Activated CD4-positive, alpha-beta T cell treated with anti-CD3 and anti-CD28 coated beads, Interleukin-2, amount 10 ng/mL, durations not matched to agents 24 days and 14 days (primary cell): ENCODE data around the gene MRGPRG. TPM values are rescaled to one million over a fixed set of nuclear protein-coding genes. Genes with fewer than 3 reads are reported as not detected.

Experiments used
- DNase-seq: peaks from one replicate; pipeline ENCODE4 v3.0.0; 2022
- H3K27ac Mint-ChIP-seq: one replicate; pipeline ENCODE4 v1.8.0; 2022; ENCODE audit warnings: mild to moderate bottlenecking, mixed read lengths
- H3K27me3 Mint-ChIP-seq: one replicate; pipeline ENCODE4 v1.8.0; 2022; ENCODE audit warnings: mixed read lengths
- H3K36me3 Mint-ChIP-seq: one replicate; pipeline ENCODE4 v1.8.0; 2022; ENCODE audit warnings: low read depth, mild to moderate bottlenecking, mixed read lengths
- H3K4me1 Mint-ChIP-seq: one replicate; pipeline ENCODE4 v1.8.0; 2021; ENCODE audit warnings: mixed read lengths
- H3K4me3 Mint-ChIP-seq: one replicate; pipeline ENCODE4 v1.8.0; 2022; ENCODE audit warnings: mild to moderate bottlenecking, moderate library complexity, mixed read lengths
- H3K9me3 Mint-ChIP-seq: one replicate; pipeline ENCODE4 v1.8.0; 2021; ENCODE audit warnings: mixed read lengths
- intact Hi-C: fragments of 100-400 bp; cut with micrococcal nuclease; formaldehyde crosslinking; loops from one replicate; pipeline ENCODE4 v1.15.1; 2023
- total RNA-seq: library from RNA; stranded (reverse); gene quantifications from 2 replicates; pipeline ENCODE4 v1.2.3, GENCODE V29; 2022

MRGPRG gene
- total RNA-seq, 1 donor from 2014 or later = not detected

DNA sequence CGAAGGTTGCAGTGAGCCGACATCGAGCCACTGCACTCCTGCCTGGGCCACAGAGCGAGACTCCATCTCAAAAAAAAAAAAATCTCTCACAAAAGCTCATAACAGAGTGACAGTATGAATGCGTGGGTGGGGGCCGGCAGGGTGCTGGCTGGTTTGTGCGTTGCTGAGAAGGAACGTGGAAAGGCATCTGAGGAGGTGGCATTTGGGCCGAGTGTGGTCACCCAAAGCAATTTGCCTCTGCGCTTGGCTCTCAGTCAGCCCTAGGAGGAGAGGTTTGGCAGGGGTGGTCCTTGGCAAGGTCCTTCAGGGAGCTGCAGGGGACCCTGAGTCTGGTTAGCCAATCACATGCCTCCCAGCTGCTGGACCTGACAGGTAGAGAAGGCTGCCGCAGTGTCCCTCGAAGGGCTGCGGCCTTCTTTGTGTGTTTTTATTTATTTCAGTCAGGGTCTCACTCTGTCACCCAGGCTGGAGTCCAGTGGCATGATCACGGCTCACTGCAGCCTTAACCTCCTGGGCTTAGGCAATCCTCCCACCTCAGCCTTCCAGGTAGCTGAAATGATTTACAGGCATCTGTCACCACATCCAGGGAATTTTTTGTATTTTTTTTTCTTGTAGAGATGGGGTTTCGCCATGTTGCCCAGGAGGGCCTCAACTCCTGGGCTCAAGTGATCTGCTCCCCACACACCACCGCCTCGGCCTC, 30.0 kb downstream of the MRGPRG start:
- Mint-ChIP-seq H3K4me1 (no peaks in the 10 kb centered on the region), H3K27me3 (no peaks in the 10 kb centered on the region), H3K9me3 (no peaks in the 10 kb centered on the region)

DNA sequence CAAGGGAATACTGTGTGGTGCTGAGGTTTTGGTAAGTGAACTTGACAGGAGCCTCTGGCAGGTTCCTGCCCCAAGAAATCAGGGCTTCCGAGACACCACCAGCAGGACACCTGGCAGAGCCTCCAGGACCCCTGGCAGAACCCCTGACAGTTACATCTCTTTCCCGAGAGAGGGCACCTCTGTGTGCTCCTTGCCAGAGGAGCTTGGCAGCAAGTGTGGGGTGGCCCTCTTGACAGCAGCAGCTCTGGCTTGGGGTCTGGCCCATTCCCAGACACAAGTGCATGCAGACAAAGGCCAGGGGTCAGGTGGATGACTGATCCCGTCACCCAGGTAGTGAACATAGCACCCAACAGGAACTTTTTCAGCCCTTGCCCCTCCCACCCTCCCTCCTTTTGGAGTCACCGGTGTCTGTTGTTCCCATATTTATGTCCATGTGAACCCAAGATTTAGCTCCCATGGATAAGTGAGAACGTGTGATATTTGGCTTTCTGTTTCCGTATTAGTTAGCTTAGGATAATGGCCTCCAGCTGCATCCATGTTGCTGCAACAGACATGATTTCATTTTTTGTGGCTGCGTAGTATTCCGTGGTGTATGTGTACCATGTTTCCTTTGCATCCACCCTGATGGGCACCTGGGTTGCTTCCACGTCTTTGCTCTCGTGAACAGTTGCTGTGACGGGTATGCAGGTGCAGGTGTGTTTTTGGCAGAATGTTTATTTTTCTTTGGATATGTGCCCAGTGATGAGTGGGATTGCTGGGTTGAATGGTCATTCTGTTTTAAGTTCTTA, 32.3 kb downstream of the MRGPRG start:
- Mint-ChIP-seq H3K27me3 (no peaks in the 10 kb centered on the region), H3K4me3 (no peak overlapping the region), H3K27ac (no peak overlapping the region), H3K9me3 (no peaks in the 10 kb centered on the region), H3K36me3 (no peaks in the 10 kb centered on the region), H3K4me1 (no peaks in the 10 kb centered on the region)
- no peak for DNase-seq
- intact Hi-C loops = no loop called here

More for the DNA sequence above, 30.0 kb downstream of the MRGPRG start:
- H3K36me3 Mint-ChIP-seq = no peaks in the 10 kb centered on the region
- no peak for DNase-seq
- intact Hi-C loops = no loop called here
- no peak overlapping the region for H3K27ac Mint-ChIP-seq
- H3K4me3 Mint-ChIP-seq = no peak overlapping the region

DNA sequence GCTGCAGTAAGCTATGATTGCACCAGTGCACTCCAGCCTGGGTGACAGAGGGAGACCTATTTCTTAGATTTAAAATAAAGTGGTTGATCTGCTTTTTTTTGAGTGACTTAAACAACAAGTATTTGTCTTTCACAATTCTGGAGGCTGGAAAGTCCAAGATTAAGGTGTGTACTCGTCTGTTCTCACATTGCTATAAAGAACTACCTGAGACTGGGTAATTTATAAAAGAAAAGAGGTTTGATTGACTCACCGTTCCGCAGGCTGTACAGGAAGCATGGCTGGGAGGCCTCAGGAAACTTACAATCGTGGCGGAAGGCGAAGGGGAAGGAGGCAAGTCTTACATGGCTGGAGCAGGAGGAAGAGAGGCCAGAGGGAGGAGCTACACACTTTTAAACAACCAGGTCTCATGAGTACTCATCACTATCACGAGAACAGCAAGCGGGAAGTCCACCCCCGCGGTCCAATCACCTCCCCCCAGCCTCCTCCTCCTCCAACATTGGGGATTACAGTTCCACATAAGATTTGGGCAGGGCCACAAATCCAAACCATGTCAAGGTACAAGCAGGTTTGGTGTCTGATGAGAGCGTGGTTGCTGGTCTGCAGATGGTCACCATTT, 33.8 kb downstream of the MRGPRG start:
- H3K4me1 Mint-ChIP-seq = no peaks in the 10 kb centered on the region
- no peak overlapping the region for H3K4me3 Mint-ChIP-seq
- no peak for DNase-seq
- H3K9me3 Mint-ChIP-seq = no peaks in the 10 kb centered on the region
- no peaks in the 10 kb centered on the region for H3K36me3 Mint-ChIP-seq
- H3K27me3 Mint-ChIP-seq = no peaks in the 10 kb centered on the region
- no peak overlapping the region for H3K27ac Mint-ChIP-seq
- intact Hi-C loops = no loop called here

DNA sequence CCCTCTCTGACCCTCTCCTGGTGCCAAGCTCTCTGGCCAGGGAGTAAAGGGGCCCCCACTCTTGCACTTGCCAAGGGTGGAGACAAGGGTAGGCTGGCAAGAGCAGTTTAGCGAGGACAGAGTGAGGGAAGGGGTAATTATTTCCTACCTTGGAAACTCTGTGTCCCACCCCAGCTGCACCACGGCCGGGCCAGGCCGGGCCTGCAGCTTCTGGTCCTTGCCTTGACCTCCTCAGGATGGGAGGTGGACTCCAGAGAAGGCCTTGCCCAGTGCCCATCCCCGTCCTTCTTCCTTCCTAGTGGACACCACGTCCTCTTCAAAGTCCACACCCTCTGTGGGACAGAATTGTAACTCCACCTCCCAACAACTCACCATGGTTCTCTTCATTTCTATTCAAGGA, 35.1 kb downstream of the MRGPRG start:
- H3K36me3 Mint-ChIP-seq = no peaks in the 10 kb centered on the region
- H3K27me3 Mint-ChIP-seq = no peaks in the 10 kb centered on the region
- intact Hi-C loops = no loop called here
- no peaks in the 10 kb centered on the region for H3K4me1 Mint-ChIP-seq
- H3K4me3 Mint-ChIP-seq = no peak overlapping the region
- no peak overlapping the region for H3K27ac Mint-ChIP-seq
- no peaks in the 10 kb centered on the region for H3K9me3 Mint-ChIP-seq
- no peak for DNase-seq

DNA sequence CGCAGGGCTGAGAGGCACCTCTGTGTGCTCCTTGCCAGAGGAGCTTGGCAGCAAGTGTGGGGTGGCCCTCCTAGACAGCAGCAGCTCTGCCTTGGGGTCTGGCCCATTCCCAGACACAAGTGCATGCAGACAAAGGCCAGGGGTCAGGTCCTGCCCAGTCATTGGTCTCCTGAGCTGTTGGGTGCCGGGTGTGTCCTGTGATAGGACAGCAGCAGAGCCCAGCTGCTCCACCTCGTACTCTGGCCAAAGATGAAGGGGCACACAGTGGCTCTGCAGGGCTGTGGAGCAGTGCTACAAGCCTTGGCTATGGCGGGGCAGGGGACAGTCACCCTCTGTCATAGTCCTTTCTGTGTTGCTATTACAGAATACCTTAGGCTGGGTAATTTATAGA, 36.2 kb downstream of the MRGPRG start:
- intact Hi-C loops = no loop called here
- H3K27me3 Mint-ChIP-seq = peaks cover 3% of the 10 kb centered on the region
- no peak overlapping the region for H3K27ac Mint-ChIP-seq
- DNase-seq = no peak
- H3K4me3 Mint-ChIP-seq = no peak overlapping the region
- H3K4me1 Mint-ChIP-seq = no peaks in the 10 kb centered on the region
- no peaks in the 10 kb centered on the region for H3K9me3 Mint-ChIP-seq
- H3K36me3 Mint-ChIP-seq = no peaks in the 10 kb centered on the region

DNA sequence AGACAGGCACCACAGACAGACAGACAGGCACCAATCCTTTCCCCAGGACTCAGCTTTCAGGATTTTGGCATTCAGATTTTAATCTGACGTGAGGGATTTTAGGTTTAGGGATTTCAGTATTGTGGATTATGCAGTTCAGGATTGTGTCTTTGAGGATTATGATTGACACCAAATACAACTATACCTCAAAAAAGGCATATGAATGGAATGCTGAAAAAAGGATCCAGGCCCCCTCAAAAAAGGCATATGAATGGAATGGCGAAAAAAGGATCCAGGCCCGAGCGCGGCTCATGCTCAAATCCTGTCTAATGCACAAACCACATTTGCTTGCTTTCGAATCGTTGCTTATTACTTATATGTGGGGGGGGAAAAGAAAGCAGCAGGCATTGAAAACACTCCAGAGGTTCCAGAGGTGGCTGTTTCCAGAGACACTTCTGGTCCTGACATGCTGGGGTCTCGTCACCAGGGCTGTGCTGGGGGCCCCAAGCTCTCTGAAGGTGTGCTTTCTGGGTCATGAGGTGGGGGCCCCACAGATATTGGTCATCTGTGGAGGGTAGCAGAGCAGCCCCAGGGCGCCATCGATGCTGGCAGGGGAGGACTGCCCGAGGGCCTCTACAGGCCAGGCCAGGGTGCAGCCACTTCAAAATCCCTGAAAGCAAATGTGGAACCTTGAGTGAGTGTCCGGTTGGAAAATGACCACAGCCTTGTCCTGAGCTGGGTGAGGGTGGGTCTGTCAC, 36.7 kb downstream of the MRGPRG start:
- no peak overlapping the region for H3K4me3 Mint-ChIP-seq
- no peak for DNase-seq
- peaks cover 3% of the 10 kb centered on the region for H3K27me3 Mint-ChIP-seq
- peaks cover 5% of the 10 kb centered on the region for H3K9me3 Mint-ChIP-seq
- H3K27ac Mint-ChIP-seq = no peak overlapping the region
- H3K4me1 Mint-ChIP-seq = no peaks in the 10 kb centered on the region
- intact Hi-C loops = no loop called here
- no peaks in the 10 kb centered on the region for H3K36me3 Mint-ChIP-seq

DNA sequence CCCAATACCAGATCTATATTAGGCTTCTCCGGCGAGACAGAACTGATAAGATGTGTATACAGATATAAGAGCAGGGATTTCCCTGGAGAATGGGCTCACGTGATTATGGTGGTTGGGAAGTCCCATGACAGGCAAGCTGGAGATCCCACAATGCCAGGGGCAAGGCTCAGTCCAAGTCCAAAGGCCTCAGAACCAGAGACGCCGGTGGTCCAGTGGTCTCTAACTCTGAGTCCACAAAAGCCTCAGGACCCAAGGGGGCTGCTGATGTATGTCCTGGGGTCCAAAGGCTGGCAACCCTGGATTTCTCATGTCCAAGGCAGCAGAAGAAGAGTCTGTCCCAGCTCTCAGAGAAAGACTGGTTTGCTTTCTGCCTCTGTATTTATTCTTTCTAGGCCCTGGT, 37.7 kb downstream of the MRGPRG start:
- intact Hi-C loops = no loop called here
- Mint-ChIP-seq H3K4me1 (no peaks in the 10 kb centered on the region), H3K4me3 (no peak overlapping the region), H3K36me3 (no peaks in the 10 kb centered on the region), H3K9me3 (peaks cover 10% of the 10 kb centered on the region), H3K27me3 (peaks cover 6% of the 10 kb centered on the region), H3K27ac (no peak overlapping the region)
- no peak for DNase-seq

DNA sequence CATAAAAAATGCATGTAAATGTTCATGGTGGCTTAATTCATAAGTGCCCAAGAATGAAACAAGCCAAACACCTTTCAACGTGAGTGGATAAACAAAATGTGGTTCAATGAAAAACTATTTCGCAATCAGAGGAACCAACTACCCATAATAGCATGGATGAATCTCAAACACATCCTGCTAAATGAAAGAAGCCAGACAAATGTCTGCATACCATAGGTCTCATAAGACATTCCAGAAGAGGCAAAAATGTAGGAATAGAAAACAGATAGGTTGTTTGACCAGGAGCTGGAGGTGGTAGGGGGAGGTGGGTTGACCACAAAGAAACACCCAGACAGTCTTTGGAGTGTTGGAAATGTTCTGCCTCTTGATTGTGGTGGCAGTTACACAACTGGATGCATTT, 40.3 kb downstream of the MRGPRG start:
- no peaks in the 10 kb centered on the region for H3K4me1 Mint-ChIP-seq
- intact Hi-C loops = no loop called here
- peaks cover 7% of the 10 kb centered on the region for H3K27me3 Mint-ChIP-seq
- H3K36me3 Mint-ChIP-seq = no peaks in the 10 kb centered on the region
- H3K9me3 Mint-ChIP-seq = peaks cover 13% of the 10 kb centered on the region
- no peak for DNase-seq
- H3K27ac Mint-ChIP-seq = no peak overlapping the region
- H3K4me3 Mint-ChIP-seq = no peak overlapping the region

DNA sequence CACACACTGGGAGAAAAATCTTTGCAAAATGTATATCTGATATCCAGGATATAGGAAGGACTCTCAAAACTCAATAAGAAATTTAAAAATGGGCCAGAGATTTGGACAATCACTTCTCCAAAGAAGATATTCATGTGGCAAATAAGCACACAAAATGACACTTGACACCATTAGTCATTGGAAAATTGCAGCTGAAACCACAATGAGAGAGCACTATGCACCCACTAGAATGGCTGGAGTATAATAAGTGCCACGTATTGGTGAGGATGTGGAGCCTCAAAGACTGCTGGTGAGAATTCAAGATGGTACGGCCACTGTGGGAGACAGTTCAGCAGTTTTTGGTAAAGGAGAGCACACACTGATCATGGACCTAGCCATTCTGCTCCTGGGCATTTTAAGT, 40.7 kb downstream of the MRGPRG start:
- DNase-seq = no peak
- intact Hi-C loops = no loop called here
- Mint-ChIP-seq H3K27ac (no peak overlapping the region), H3K9me3 (peaks cover 13% of the 10 kb centered on the region), H3K36me3 (no peaks in the 10 kb centered on the region), H3K4me3 (no peak overlapping the region), H3K4me1 (no peaks in the 10 kb centered on the region), H3K27me3 (peaks cover 7% of the 10 kb centered on the region)

DNA sequence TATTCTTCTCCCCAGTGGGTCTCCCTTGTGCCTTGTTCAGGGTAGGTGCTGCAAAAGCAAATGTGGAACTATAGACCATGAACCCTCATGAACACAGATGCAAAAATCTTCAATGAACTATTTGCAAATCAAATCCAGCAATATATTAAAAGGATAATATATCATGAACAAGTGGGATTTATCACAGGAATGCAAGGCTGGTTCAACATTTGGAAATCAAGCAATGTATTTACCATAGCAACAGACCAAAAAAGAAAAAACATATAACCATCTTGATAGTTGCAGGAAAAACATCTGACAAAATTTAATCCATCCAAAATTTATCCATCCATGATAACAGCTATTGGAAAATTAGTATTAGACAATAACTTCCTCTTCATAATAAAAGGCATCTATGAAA, 42.1 kb downstream of the MRGPRG start:
- no peak for DNase-seq
- H3K36me3 Mint-ChIP-seq = no peaks in the 10 kb centered on the region
- H3K27me3 Mint-ChIP-seq = peaks cover 11% of the 10 kb centered on the region
- no peak overlapping the region for H3K4me3 Mint-ChIP-seq
- intact Hi-C loops = no loop called here
- no peaks in the 10 kb centered on the region for H3K4me1 Mint-ChIP-seq
- H3K9me3 Mint-ChIP-seq = peaks cover 13% of the 10 kb centered on the region
- H3K27ac Mint-ChIP-seq = no peak overlapping the region

DNA sequence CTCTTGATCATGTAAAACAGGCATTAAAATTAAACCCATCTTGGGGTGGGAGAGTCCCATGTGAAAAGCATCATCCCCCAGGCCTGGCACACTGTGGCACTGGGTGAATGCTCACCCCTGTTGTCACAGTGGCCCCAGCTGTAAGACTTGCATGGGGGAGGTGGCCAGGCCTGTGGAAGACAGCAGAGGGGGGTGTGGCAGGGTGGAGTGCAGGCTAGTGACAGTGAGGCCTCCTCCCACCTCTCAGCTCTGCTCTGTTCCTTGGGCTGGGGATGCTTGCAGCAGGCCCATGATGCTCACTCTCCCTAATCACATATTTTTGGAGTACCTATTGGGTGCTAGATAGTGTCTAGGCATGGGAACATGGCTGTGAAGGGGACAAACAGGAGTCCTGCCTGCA, 43.4 kb downstream of the MRGPRG start:
- peaks cover 11% of the 10 kb centered on the region for H3K27me3 Mint-ChIP-seq
- peaks cover under 1% of the 10 kb centered on the region for H3K4me1 Mint-ChIP-seq
- intact Hi-C loops = no loop called here
- H3K9me3 Mint-ChIP-seq = peaks cover 13% of the 10 kb centered on the region
- no peak overlapping the region for H3K27ac Mint-ChIP-seq
- no peaks in the 10 kb centered on the region for H3K36me3 Mint-ChIP-seq
- H3K4me3 Mint-ChIP-seq = no peak overlapping the region
- DNase-seq = no peak

DNA sequence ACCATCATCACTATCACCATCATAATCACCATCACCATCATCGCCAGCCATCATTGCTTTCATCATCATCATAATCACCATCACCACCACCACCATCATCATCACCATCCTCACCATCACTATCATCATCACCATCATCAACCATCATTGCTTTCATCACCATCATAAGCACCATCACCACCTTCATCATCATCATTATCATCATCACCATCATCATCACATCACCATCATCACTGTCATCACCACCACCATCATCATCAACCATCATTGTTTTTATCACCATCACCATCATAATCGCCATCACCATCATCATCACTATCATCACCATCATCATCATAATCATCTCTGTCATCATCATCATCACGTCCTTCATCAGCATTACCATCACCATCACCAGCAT, 44.2 kb downstream of the MRGPRG start:
- peaks cover 6% of the 10 kb centered on the region for H3K4me1 Mint-ChIP-seq
- intact Hi-C loops = no loop called here

DNA sequence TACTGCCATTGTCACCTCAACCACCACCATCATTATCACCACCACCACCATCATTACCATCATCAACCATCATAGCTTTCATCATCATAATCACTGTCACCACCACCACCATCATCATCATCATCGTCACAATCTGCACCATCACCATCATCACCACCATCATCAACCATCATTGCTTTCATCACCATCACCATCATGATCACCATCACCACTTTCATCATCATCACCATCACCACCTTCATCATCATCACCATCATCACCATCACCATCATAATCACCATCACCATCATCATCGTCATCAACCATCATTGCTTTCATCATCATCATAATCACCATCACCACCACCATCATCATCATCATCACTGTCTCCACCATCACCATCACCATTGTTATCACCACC, 44.8 kb downstream of the MRGPRG start:
- Mint-ChIP-seq H3K4me1 (peaks cover 8% of the 10 kb centered on the region), H3K27ac (no peak overlapping the region), H3K9me3 (peaks cover 13% of the 10 kb centered on the region), H3K27me3 (peaks cover 21% of the 10 kb centered on the region), H3K4me3 (no peak overlapping the region), H3K36me3 (no peaks in the 10 kb centered on the region)
- intact Hi-C loops = no loop called here
- DNase-seq = no peak

More for the DNA sequence above, 44.2 kb downstream of the MRGPRG start:
- no peak for DNase-seq
- Mint-ChIP-seq H3K36me3 (no peaks in the 10 kb centered on the region), H3K27ac (no peak overlapping the region), H3K27me3 (peaks cover 17% of the 10 kb centered on the region), H3K4me3 (no peak overlapping the region), H3K9me3 (peaks cover 13% of the 10 kb centered on the region)
